Stomach (tissue), 9 donors: ENCODE data around the gene GAPT. TPM values are rescaled to one million over a fixed set of nuclear protein-coding genes. Genes with fewer than 3 reads are reported as not detected.

ENCODE experiments used
- DNase-seq, 2 donors: peaks; one replicate each; pipeline versions ENCODE4 v3.0.0 to v3.0.0-alpha.2; 2013 to 2019
- H3K27ac ChIP-seq, 5 donors: fragments of 200-600 bp in 4 of 5; sonication (generic) in 4 of 5; one replicate each; pipeline ENCODE4 v1.5.1; 2013 to 2019; ENCODE audit warnings: mild to moderate bottlenecking in 1 of 5, moderate library complexity in 1 of 5
- H3K27me3 ChIP-seq, 3 donors: fragments of 200-600 bp; sonication (generic); one replicate each; pipeline ENCODE4 v1.5.1; 2017 to 2019; ENCODE audit warnings: mixed run types in 1 of 3
- H3K36me3 ChIP-seq, 4 donors: fragments of 200-600 bp; sonication (generic); 1 replicate in 3 of 4; 2 replicates in 1 of 4; pipeline ENCODE4 v1.5.1; 2016 to 2019
- H3K4me1 ChIP-seq, 4 donors: fragments of 200-600 bp; sonication (generic); one replicate each; pipeline ENCODE4 v1.5.1; 2016 to 2019
- H3K4me3 ChIP-seq, 4 donors: fragments of 200-600 bp; sonication (generic) in 3 of 4; one replicate each; pipeline ENCODE4 v1.5.1; 2016 to 2019; ENCODE audit warnings: mild to moderate bottlenecking in 1 of 4
- H3K9me3 ChIP-seq, 4 donors: fragments of 200-600 bp; sonication (generic); one replicate each; pipeline ENCODE4 v1.5.1; 2016 to 2019
- CTCF ChIP-seq, 7 experiments: fragments of 450-650 bp in 4 of 7; fragments of 200-600 bp in 3 of 7; sonication (generic) in 3 of 7; IDR thresholded peaks; one replicate each; pipeline ENCODE4 v1.5.1; 2016 to 2019; ENCODE audit warnings: antibody characterized with exemption in 7 of 7, control low read depth in 2 of 7, mild to moderate bottlenecking in 1 of 7
- EP300 ChIP-seq: sonication (generic); formaldehyde crosslinking; IDR thresholded peaks from one replicate; pipeline ENCODE4 v1.6.1; 2017; ENCODE audit warnings: antibody characterized with exemption
- POLR2A ChIP-seq, 4 donors: fragments of 450-650 bp; IDR thresholded peaks; one replicate each; pipeline ENCODE4 v1.6.1; 2016; ENCODE audit warnings: antibody characterized with exemption in 4 of 4, control low read depth in 2 of 4, mild to moderate bottlenecking in 1 of 4, moderate library complexity in 1 of 4
- POLR2AphosphoS5 ChIP-seq, 3 donors: sonication (generic); formaldehyde crosslinking; IDR thresholded peaks; one replicate each; pipeline ENCODE4 v1.6.1; 2016; ENCODE audit warnings: antibody characterized with exemption in 3 of 3
- WGBS, 5 donors: extraction: QIAGEN DNeasy Blood & Tissue Kit in 3 of 5; methylation state at CpG; one replicate each; pipeline versions ENCODE4 v1.1.5 to v1.1.7; 2013 to 2018; 5-methylcytosine and 5-hydroxymethylcytosine counted together
- intact Hi-C: fragments of 100-400 bp; cut with DNase I; formaldehyde crosslinking; loops from one replicate; pipeline ENCODE4 v1.15.1; 2023; ENCODE audit warnings: low total_unique reads
- polyA plus RNA-seq, 3 donors: library from polyadenylated mRNA; stranded (reverse); fragments of 200-250 nt; gene quantifications; one replicate each; pipeline ENCODE4 v1.2.3, GENCODE V29; 2013
- total RNA-seq, 5 donors: library from RNA; depleted of rRNA; stranded (reverse); fragments of >200 nt; gene quantifications; one replicate each; pipeline versions ENCODE4 v1.1.0 to v1.2.3, GENCODE V29; 2014 to 2016
- donor health status: healthy with polysubstance abuse.
- donor health status: Bipolar disorder and iron deficiency.
- donor health status: healthy.

GAPT gene
- total and polyA plus RNA-seq, 8 donors: 0.68 to 4.9 (median 2.4) TPM; not detected in 2

GRCh38 chr5:58497386-58497785 lies 6.2 kb downstream of the GAPT start:
- intact Hi-C loops: no loop called here
- no peaks in the 10 kb centered on the region for H3K36me3 ChIP-seq
- H3K27me3 ChIP-seq: no peaks in the 10 kb centered on the region
- peaks cover 0 to 17% (median 0%) of the 10 kb centered on the region in 4 donors for H3K4me1 ChIP-seq
- 71 to 85% (median 84%) methylated on average over 5 of the region's 5 CpGs for whole genome bisulfite sequencing, 5 donors
- no peak overlapping the region for H3K4me3 ChIP-seq
- no peak for DNase-seq
- H3K9me3 ChIP-seq: no peaks in the 10 kb centered on the region
- TF ChIP-seq EP300 (no peak), POLR2A (IDR thresholded peaks at IDR 0.05) (no peak), POLR2AphosphoS5 (IDR thresholded peaks at IDR 0.05) (no peak), CTCF (IDR thresholded peaks at IDR 0.05) (no peak)
- no peak overlapping the region for H3K27ac ChIP-seq

- no peak overlapping the region for H3K27ac ChIP-seq
These were observed 6.7 kb downstream of the GAPT start for GRCh38 chr5:58497921-58498320.

GRCh38 chr5:58498340-58498942 lies 7.2 kb downstream of the GAPT start:
- TF ChIP-seq CTCF (IDR thresholded peaks at IDR 0.05): peak in 5 of 7 experiments; percentile 12 to 69 (median 62)
- no peak for TF ChIP-seq POLR2A (IDR thresholded peaks at IDR 0.05)
- no peak for TF ChIP-seq POLR2AphosphoS5 (IDR thresholded peaks at IDR 0.05)
- no peak overlapping the region for H3K4me3 ChIP-seq
- no peaks in the 10 kb centered on the region for H3K36me3 ChIP-seq
- no peaks in the 10 kb centered on the region for H3K9me3 ChIP-seq
- peaks cover 0 to 17% (median 0%) of the 10 kb centered on the region in 4 donors for H3K4me1 ChIP-seq
- DNase-seq: peak; percentile 45 to 66
- H3K27ac ChIP-seq: no peak overlapping the region
- WGBS, 5 donors: 12 to 27% (median 15%) methylated on average over 2 of the region's 2 CpGs
- intact Hi-C loops: no loop called here
- no peaks in the 10 kb centered on the region for H3K27me3 ChIP-seq

More at GRCh38 chr5:58497921-58498320, 6.7 kb downstream of the GAPT start:
- TF ChIP-seq CTCF (IDR thresholded peaks at IDR 0.05): no peak
- TF ChIP-seq POLR2A (IDR thresholded peaks at IDR 0.05): no peak
- no peak for TF ChIP-seq EP300
- TF ChIP-seq POLR2AphosphoS5 (IDR thresholded peaks at IDR 0.05): no peak
- Histone ChIP-seq H3K4me3 (no peak overlapping the region), H3K4me1 (peaks cover 0 to 17% (median 0%) of the 10 kb centered on the region in 4 donors), H3K9me3 (no peaks in the 10 kb centered on the region), H3K36me3 (no peaks in the 10 kb centered on the region), H3K27me3 (no peaks in the 10 kb centered on the region)
- intact Hi-C loops: no loop called here
- no peak for DNase-seq

- H3K36me3 ChIP-seq: no peaks in the 10 kb centered on the region
- intact Hi-C loops: no loop called here
- no peaks in the 10 kb centered on the region for H3K27me3 ChIP-seq
- no peaks in the 10 kb centered on the region for H3K9me3 ChIP-seq
- H3K4me3 ChIP-seq: no peak overlapping the region
- TF ChIP-seq CTCF (IDR thresholded peaks at IDR 0.05) (no peak), POLR2AphosphoS5 (IDR thresholded peaks at IDR 0.05) (no peak), POLR2A (IDR thresholded peaks at IDR 0.05) (no peak), EP300 (no peak)
- peaks cover 0 to 17% (median 0%) of the 10 kb centered on the region in 4 donors for H3K4me1 ChIP-seq
- no peak for DNase-seq
- 44 to 60% (median 51%) methylated on average over 3 of the region's 3 CpGs for WGBS, 5 donors
- H3K27ac ChIP-seq: no peak overlapping the region
These were observed 8.0 kb downstream of the GAPT start for GRCh38 chr5:58499231-58499630.
